ENCODE results near the gene FLACC1.
"Not testable (repeated sequence)": the region's sequence is repeated elsewhere in the genome, so short reads cannot be mapped to it uniquely, and the experiment has no call there.

FLACC1 gene

DNA sequence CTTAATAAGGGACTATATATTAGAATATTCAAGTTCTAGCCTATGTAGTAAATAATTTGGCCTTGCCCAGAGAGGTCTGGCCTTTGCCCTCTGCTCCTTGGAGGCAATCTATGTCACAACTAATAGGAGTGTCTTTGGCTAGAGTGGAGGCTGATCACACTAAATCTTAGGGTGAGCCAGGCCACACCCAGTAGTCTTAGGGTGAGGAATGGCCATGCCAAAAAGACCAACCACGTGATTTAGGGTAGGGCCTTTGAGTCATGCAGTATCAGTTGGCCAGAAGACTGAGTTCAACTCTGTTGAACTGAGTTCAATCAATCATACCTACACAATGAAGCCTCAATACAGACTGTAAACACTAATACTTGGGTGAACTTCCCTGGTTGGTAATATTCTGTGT, 26.0 kb upstream of the FLACC1 start:
- DNase-seq (ENCODE audit: low read depth, low spot score), result no peak
- no peak for TF ChIP-seq POLR2AphosphoS5 (IDR thresholded peaks at IDR 0.05; ENCODE audit: borderline replicate concordance, low read depth, low read length)
- TF ChIP-seq FOXP2 (optimal IDR thresholded peaks at IDR 0.05; ENCODE audit: control extremely low read depth, extremely low read length, insufficient read depth), result no peak
- no peak for TF ChIP-seq EZH2 (IDR thresholded peaks at IDR 0.05)
- no peak overlapping the region for H3K4me3 ChIP-seq
- no peak overlapping the region for H3K27ac ChIP-seq
- peaks cover 85% of the 10 kb centered on the region for H3K36me3 ChIP-seq (ENCODE audit: insufficient read depth, low read length)
- H3K9ac ChIP-seq (ENCODE audit: insufficient read length), result no peak overlapping the region
- H3K9me3 ChIP-seq (ENCODE audit: low read depth, low read length), result peaks cover 6% of the 10 kb centered on the region; the same call in 1 of the 2 replicates

DNA sequence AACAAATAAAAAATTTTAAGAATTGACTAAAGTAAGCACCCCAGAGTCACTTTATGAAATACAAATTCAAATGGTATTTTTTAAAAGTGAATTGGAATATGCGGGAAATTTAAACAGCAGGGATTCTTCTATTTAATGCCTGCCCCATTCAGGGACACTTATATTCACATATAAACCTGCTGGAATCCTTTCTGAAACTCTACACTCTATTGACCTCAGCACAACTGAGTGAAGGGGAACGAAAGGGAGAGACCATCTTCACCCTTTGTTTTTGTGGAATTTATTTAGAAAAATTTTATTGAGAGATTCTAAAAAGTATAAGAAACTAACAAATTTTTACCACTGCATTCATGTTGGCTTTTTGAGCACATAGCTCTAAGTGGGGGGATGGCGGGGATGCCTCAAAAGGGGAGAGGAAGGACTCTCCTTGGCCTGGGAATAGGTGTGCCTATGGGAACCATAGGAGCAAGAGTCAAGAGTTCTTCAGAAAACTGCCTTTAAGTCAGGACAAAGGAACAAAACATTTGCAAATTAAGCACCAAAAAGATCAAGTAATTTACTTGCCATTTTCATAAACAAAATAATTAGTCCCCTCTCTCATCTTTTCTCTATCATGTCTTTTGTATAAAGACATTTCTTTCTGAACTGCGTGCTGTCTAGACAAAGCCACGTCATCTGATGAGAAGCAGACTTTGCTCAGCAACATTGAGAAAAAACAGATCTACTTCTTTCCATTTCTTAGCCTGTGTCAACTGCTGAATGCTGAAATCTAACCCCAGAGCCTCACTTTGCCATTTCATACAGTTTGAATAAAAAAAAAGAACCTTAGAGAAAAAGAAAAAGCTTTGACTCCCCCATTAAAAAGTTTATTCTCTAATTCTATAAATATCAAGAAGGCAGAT, 21.6 kb upstream of the FLACC1 start:
- peaks cover 52% of the 10 kb centered on the region for H3K36me3 ChIP-seq (ENCODE audit: insufficient read depth, low read length)
- H3K9ac ChIP-seq (ENCODE audit: insufficient read length), result no peak overlapping the region

DNA sequence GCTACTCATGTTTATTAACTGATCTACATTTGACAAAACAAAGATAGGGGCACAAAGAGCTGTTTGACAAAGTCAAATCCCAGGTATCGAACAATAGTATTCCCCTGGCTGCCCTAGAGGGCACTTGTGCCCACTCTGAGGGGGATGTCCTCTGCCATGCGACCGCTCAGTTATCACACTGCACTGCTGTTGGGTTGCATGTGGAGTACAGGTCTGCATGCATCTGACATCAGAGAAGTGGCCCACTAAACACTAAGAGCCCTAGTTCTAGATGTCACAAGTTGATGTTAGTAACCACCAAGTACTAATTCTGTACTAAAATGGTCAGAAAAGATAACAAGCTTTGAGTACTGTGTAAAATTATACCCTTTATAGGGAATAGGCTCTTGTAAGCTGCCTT, 20.1 kb upstream of the FLACC1 start:
- H3K36me3 ChIP-seq (ENCODE audit: insufficient read depth, low read length), result peaks cover 37% of the 10 kb centered on the region
- DNase-seq (ENCODE audit: low read depth, low spot score), result no peak
- no peak overlapping the region for H3K9ac ChIP-seq (ENCODE audit: insufficient read length)
- no peak overlapping the region for H3K4me3 ChIP-seq
- H3K9me3 ChIP-seq (ENCODE audit: low read depth, low read length), result peaks cover 6% of the 10 kb centered on the region; the same call in 1 of the 2 replicates
- no peak overlapping the region for H3K27ac ChIP-seq
- no peak for TF ChIP-seq FOXP2 (optimal IDR thresholded peaks at IDR 0.05; ENCODE audit: control extremely low read depth, extremely low read length, insufficient read depth)
- TF ChIP-seq EZH2 (IDR thresholded peaks at IDR 0.05), result no peak
- no peak for TF ChIP-seq POLR2AphosphoS5 (IDR thresholded peaks at IDR 0.05; ENCODE audit: borderline replicate concordance, low read depth, low read length)

More for the DNA sequence above, 21.6 kb upstream of the FLACC1 start:
- Histone ChIP-seq H3K27ac (peak overlapping the region; percentile 51; the same call in 1 of the 2 replicates), H3K4me3 (no peak overlapping the region), H3K9me3 (ENCODE audit: low read depth, low read length) (peaks cover 6% of the 10 kb centered on the region; the same call in 1 of the 2 replicates)
- no peak for DNase-seq (ENCODE audit: low read depth, low spot score)
- no peak for TF ChIP-seq FOXP2 (optimal IDR thresholded peaks at IDR 0.05; ENCODE audit: control extremely low read depth, extremely low read length, insufficient read depth)
- no peak for TF ChIP-seq EZH2 (IDR thresholded peaks at IDR 0.05)
- TF ChIP-seq POLR2AphosphoS5 (IDR thresholded peaks at IDR 0.05; ENCODE audit: borderline replicate concordance, low read depth, low read length), result no peak

DNA sequence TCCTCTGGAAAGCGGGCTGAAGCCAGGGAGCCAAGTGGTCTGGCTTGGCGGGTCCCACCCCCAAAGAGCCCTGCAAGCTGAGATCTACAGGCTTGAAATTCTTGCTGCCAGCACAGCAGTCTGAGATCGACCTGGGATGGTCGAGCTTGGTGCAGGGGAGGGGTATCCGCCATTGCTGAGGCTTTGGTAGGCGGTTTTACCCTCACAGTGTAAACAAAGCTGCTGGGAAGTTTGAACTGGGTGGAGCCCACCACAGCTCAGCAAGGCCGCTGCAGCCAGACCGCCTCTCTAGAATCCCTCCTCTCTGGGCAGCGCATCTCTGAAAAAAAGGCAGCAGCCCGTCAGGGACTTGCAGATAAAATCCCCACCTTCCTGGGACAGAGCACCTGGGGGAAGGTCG, 12.6 kb upstream of the FLACC1 start:
- no peaks in the 10 kb centered on the region for H3K9me3 ChIP-seq (ENCODE audit: low read depth, low read length)
- no peak for TF ChIP-seq FOXP2 (optimal IDR thresholded peaks at IDR 0.05; ENCODE audit: control extremely low read depth, extremely low read length, insufficient read depth)
- TF ChIP-seq POLR2AphosphoS5 (IDR thresholded peaks at IDR 0.05; ENCODE audit: borderline replicate concordance, low read depth, low read length), result no peak
- TF ChIP-seq EZH2 (IDR thresholded peaks at IDR 0.05), result no peak
- H3K36me3 ChIP-seq (ENCODE audit: insufficient read depth, low read length), result 0 out of 2 replicates have a peak, but pooled peaks cover 5% of the 10 kb centered on the region
- no peak overlapping the region for H3K9ac ChIP-seq (ENCODE audit: insufficient read length)
- H3K27ac ChIP-seq, result no peak overlapping the region
- H3K4me3 ChIP-seq, result no peak overlapping the region
- no peak for DNase-seq (ENCODE audit: low read depth, low spot score)

DNA sequence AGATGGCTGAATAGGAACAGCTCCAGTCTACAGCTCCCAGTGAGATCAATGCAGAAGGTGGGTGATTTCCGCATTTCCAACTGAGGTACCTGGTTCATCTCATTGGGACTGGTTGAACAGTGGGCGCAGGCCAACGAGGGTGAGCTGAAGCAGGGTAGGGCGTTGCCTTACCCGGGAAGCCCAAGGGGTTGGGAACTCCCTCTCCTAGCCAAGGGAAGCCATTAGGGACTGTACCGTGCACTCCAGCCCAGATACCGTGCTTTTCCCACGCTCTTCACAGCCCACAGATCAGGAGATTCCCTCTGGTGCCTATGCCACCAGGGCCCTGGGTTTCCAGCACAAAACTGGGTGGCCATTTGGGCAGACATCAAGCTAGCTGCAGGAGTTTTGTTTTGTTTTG, 12.2 kb upstream of the FLACC1 start:
- DNase-seq (ENCODE audit: low read depth, low spot score); H3K9ac ChIP-seq (ENCODE audit: insufficient read length); H3K9me3 ChIP-seq (ENCODE audit: low read depth, low read length); H3K4me3 ChIP-seq; H3K27ac ChIP-seq; H3K36me3 ChIP-seq (ENCODE audit: insufficient read depth, low read length): not testable (repeated sequence)

DNA sequence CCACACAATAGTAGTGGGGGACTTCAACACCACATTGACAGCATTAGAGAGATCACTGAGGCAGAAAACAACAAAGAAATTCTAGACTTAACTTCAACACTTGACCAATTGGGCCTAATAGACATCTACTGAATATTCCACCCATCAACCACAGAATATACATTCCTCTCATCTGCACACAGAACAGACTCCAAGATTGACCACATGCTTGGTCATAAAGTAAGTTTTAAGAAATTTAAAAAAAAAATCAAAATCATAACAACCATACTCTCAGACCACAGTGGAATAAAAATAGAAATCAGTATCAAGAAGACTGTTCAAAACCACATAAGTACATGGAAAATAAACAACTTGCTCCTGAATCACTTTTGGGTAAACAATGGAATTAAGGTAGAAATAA, 9.0 kb upstream of the FLACC1 start:
- Histone ChIP-seq H3K36me3 (ENCODE audit: insufficient read depth, low read length) (peaks cover 5% of the 10 kb centered on the region; the same call in 1 of the 2 replicates), H3K4me3 (no peak overlapping the region), H3K9ac (ENCODE audit: insufficient read length) (no peak overlapping the region), H3K27ac (no peak overlapping the region), H3K9me3 (ENCODE audit: low read depth, low read length) (no peaks in the 10 kb centered on the region)
- TF ChIP-seq EZH2 (IDR thresholded peaks at IDR 0.05) (no peak), POLR2AphosphoS5 (IDR thresholded peaks at IDR 0.05; ENCODE audit: borderline replicate concordance, low read depth, low read length) (no peak), FOXP2 (optimal IDR thresholded peaks at IDR 0.05; ENCODE audit: control extremely low read depth, extremely low read length, insufficient read depth) (no peak)
- no peak for DNase-seq (ENCODE audit: low read depth, low spot score)

DNA sequence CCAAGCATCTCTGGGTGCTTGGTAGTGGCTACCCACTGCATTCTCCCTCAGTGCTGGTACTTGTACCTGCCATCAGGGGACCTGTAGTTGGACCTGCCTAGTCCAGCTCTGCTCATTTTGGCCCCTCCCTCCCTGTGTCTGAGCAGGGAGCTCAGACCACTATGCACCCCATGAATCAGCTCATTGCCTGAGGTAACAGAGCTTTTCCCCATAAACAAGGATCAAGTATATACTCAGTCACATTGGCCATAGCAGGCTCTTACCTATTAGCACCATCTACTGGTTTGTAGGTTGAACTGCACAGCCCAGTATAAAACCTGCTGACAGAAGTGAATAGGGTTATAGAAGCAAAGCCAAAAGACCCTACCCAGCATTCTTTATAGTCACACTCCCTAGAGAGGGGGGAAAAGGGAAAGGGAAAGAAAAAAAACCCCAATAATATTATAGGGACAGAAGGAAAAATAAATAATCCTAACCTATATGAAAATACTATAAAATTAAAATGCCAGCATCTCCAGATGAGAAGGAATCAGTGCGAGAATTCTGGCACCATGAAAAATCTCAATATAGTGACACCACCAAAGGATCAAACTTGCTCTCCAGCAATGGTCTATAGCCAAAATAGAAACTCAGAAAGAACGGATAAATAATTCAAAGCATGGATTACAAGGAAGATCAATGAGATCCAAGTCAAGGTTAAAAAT, 6.9 kb upstream of the FLACC1 start:
- no peak for TF ChIP-seq POLR2AphosphoS5 (IDR thresholded peaks at IDR 0.05; ENCODE audit: borderline replicate concordance, low read depth, low read length)
- no peak for TF ChIP-seq FOXP2 (optimal IDR thresholded peaks at IDR 0.05; ENCODE audit: control extremely low read depth, extremely low read length, insufficient read depth)
- H3K27ac ChIP-seq, result no peak overlapping the region

DNA sequence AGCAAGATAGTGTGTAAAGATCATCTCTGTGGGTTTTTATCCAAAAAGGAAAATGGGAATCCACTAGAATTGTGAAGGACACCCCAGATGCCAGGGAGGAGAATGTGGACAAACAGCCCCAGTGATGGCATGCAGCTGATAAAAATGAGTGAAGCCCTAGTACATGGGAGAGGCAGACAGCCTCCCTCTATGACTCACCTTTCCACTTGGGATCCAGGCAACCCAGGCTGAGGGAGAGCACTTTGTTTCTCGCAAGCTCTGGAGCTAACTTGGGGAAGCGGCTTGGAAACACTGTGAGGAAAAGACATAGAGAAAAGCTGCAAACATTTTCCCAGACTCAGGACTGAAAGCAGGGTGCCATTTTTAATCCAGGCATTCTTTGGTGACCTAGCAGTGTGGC, 5.3 kb upstream of the FLACC1 start:
- H3K4me3 ChIP-seq, result no peak overlapping the region
- no peak overlapping the region for H3K9ac ChIP-seq (ENCODE audit: insufficient read length)
- no peaks in the 10 kb centered on the region for H3K9me3 ChIP-seq (ENCODE audit: low read depth, low read length)
- TF ChIP-seq EZH2 (IDR thresholded peaks at IDR 0.05), result no peak
- no peak for TF ChIP-seq POLR2AphosphoS5 (IDR thresholded peaks at IDR 0.05; ENCODE audit: borderline replicate concordance, low read depth, low read length)
- no peak for TF ChIP-seq FOXP2 (optimal IDR thresholded peaks at IDR 0.05; ENCODE audit: control extremely low read depth, extremely low read length, insufficient read depth)
- no peak overlapping the region for H3K27ac ChIP-seq
- no peak for DNase-seq (ENCODE audit: low read depth, low spot score)
- H3K36me3 ChIP-seq (ENCODE audit: insufficient read depth, low read length), result no peaks in the 10 kb centered on the region; the same call in 1 of the 2 replicates

More for the DNA sequence above, 6.9 kb upstream of the FLACC1 start:
- DNase-seq (ENCODE audit: low read depth, low spot score), result peak; percentile 16
- Histone ChIP-seq H3K4me3 (no peak overlapping the region), H3K9me3 (ENCODE audit: low read depth, low read length) (no peaks in the 10 kb centered on the region), H3K36me3 (ENCODE audit: insufficient read depth, low read length) (peaks cover 5% of the 10 kb centered on the region; the same call in 1 of the 2 replicates), H3K9ac (ENCODE audit: insufficient read length) (no peak overlapping the region)
